ENCODE measurements around the gene TNRC6C. TPM values are rescaled to one million over a fixed set of nuclear protein-coding genes. Genes with fewer than 3 reads are reported as not detected.

The TNRC6C gene
- total RNA-seq, 1 donor from 2014 or later = 24.6 TPM

DNA sequence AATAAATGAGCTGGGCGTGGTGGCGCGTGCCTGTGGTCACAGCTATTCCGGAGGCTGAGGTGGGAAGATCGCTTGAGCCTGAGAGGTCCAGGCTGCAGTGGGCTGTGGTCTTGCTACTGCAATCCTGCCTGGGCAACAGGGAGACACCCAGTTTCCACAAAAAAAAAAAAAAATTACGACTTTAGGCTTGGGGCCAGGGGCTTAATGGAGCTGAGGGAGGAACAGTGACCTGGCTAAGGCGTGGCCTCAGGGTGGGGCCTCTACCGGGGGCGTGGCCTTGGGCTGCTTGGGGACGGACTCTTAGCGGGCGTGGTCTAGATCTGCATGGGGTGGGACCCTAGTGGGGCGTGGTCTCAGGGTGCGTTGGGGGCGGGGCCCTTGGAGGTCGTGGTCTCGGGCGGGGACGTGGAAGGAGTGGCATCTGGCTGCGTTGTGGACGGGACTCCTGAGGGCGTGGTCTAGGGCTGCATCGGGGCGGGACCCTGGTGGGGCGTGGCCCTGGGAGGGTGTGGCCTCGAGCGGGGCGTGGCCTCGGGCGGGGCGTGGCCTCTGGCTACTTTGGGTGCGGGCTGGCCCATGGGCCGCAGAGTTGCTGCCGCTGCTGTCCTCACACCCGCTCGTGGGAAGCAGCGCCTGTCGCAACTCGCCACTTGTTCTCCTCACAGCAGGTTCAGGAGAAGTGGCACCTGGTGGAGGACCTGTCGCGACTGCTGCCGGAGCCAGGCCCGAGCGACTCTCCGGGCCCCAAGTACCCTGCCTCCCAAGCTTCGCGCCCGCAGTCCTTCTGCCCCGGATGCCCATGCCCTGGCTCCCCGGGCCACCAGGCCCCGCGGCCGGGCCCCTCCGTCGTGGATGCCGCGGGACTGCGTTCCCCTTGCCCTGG, 181.9 kb downstream of the TNRC6C start:
- H3K27ac Mint-ChIP-seq = peak overlapping the region; percentile 80
- ChIA-PET POLR2A (interaction anchor here (0.6 to 48.2 kb wide), 12 partner anchors 1 to 681 kb away, joined by 3 to 2404 read pairs (median 4); partner anchors contain the start of genes AFMID, C17orf99, SYNGR2 and TK1), CTCF (interaction anchor here (1.0 to 2.7 kb wide), 5 partner anchors 9 to 36 kb away, joined by 4 to 14 read pairs (median 6); partner anchors contain the start of gene TMC8)
- peaks cover 90% of the 10 kb centered on the region for H3K4me1 Mint-ChIP-seq
- no peaks in the 10 kb centered on the region for H3K9me3 Mint-ChIP-seq
- peak overlapping the region; percentile 58 for H3K4me3 Mint-ChIP-seq
- intact Hi-C loops (cut with micrococcal nuclease) = loop anchor here (1.0 to 10.0 kb wide), 4 partner anchors 8 to 634 kb away; partner anchors contain the start of gene SYNGR2
- DNase-seq = peak; percentile 95
- no peaks in the 10 kb centered on the region for H3K27me3 Mint-ChIP-seq
- H3K36me3 Mint-ChIP-seq (ENCODE audit: low read depth) = peaks cover 39% of the 10 kb centered on the region
- TF ChIP-seq, protein P1, sequence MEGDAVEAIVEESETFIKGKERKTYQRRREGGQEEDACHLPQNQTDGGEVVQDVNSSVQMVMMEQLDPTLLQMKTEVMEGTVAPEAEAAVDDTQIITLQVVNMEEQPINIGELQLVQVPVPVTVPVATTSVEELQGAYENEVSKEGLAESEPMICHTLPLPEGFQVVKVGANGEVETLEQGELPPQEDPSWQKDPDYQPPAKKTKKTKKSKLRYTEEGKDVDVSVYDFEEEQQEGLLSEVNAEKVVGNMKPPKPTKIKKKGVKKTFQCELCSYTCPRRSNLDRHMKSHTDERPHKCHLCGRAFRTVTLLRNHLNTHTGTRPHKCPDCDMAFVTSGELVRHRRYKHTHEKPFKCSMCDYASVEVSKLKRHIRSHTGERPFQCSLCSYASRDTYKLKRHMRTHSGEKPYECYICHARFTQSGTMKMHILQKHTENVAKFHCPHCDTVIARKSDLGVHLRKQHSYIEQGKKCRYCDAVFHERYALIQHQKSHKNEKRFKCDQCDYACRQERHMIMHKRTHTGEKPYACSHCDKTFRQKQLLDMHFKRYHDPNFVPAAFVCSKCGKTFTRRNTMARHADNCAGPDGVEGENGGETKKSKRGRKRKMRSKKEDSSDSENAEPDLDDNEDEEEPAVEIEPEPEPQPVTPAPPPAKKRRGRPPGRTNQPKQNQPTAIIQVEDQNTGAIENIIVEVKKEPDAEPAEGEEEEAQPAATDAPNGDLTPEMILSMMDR (IDR thresholded peaks at IDR 0.05) = no peak
- peak; percentile 91 for ATAC-seq (ENCODE audit: low read depth)

- H3K36me3 Mint-ChIP-seq (ENCODE audit: low read depth) = peaks cover 28% of the 10 kb centered on the region
- ChIA-PET CTCF (interaction anchor here (1.0 to 2.7 kb wide), 4 partner anchors 10 to 110 kb away, joined by 3 to 14 read pairs (median 7); partner anchors contain the start of gene TMC8), POLR2A (interaction anchor here (0.6 to 48.2 kb wide), 10 partner anchors 0 to 1712 kb away, joined by 3 to 2404 read pairs (median 5); partner anchors contain the start of genes AFMID, C17orf99, SOCS3 and SYNGR2)
- TF ChIP-seq, protein P1 (IDR thresholded peaks at IDR 0.05) = no peak
- peak overlapping the region; percentile 83 for H3K27ac Mint-ChIP-seq
- DNase-seq = no peak
- H3K4me1 Mint-ChIP-seq = peaks cover 90% of the 10 kb centered on the region
- intact Hi-C loops (cut with micrococcal nuclease) = loop anchor here (10.0 kb wide), 1 partner anchor 633 kb away; no protein-coding TSS in a partner anchor
- H3K27me3 Mint-ChIP-seq = no peaks in the 10 kb centered on the region
- H3K4me3 Mint-ChIP-seq = peak overlapping the region; percentile 24
- no peaks in the 10 kb centered on the region for H3K9me3 Mint-ChIP-seq
- no peak for ATAC-seq (ENCODE audit: low read depth)
Observed at GRCh38 chr17:78141437-78142118, 183.1 kb downstream of the TNRC6C start.

DNA sequence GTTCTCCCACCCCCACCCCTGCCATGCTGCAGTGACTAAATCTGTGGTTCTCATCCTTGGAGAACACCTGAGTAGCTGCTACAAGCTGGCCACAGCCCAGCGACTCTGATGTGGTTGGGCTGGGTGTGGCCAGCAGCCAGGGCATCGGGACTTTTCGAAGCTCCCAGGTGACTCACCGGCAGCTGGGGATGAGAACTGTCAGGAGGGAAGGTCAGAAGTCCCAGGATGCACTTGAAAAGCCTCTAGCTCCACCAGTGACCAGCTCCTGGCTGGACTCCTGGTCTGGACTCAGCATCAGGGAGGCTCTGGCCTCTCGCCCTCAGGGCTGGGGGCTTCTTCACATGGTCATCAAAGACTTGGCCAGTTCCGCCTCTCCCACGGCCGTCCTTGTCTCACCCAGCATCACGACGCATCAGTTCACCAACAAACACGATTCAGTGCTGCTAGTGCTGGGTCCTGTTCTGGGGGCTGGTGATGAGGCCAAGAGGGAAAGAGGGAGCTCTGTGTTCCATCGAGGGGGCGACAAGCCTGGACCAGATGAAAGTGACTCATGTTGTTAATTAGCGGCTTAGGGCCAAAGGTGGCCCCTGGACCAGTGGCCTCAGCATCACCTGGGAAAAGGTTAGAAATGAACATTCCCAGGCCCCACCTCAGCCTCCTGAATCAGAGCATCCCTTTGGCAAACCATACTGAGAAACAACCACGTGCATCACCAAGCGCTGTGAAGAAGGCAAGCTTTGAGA, 183.8 kb downstream of the TNRC6C start:
- Mint-ChIP-seq H3K36me3 (ENCODE audit: low read depth) (peaks cover 22% of the 10 kb centered on the region), H3K4me3 (peak overlapping the region; percentile 24), H3K4me1 (peaks cover 90% of the 10 kb centered on the region), H3K27me3 (no peaks in the 10 kb centered on the region), H3K9me3 (no peaks in the 10 kb centered on the region), H3K27ac (peak overlapping the region; percentile 83)
- ChIA-PET CTCF (interaction anchor here (0.7 to 2.7 kb wide), 5 partner anchors 11 to 109 kb away, joined by 3 to 14 read pairs (median 4); partner anchors contain the start of gene TMC8), POLR2A (interaction anchor here (0.6 to 48.2 kb wide), 10 partner anchors 1 to 1713 kb away, joined by 3 to 2404 read pairs (median 5); partner anchors contain the start of genes AFMID, C17orf99, SOCS3 and SYNGR2)
- no peak for DNase-seq
- TF ChIP-seq, protein P1 (IDR thresholded peaks at IDR 0.05) = no peak
- ATAC-seq (ENCODE audit: low read depth) = no peak
- intact Hi-C loops (cut with micrococcal nuclease) = loop anchor here (10.0 kb wide), 1 partner anchor 633 kb away; no protein-coding TSS in a partner anchor

GRCh38 chr17:78143214-78144146, 185.0 kb downstream of the TNRC6C start:
- DNase-seq = no peak
- Mint-ChIP-seq H3K27me3 (no peaks in the 10 kb centered on the region), H3K36me3 (ENCODE audit: low read depth) (peaks cover 18% of the 10 kb centered on the region), H3K4me3 (no peak overlapping the region), H3K9me3 (no peaks in the 10 kb centered on the region), H3K27ac (peak overlapping the region; percentile 83), H3K4me1 (peaks cover 90% of the 10 kb centered on the region)
- POLR2A ChIA-PET = interaction anchor here (0.7 to 48.2 kb wide), 4 partner anchors 2 to 1654 kb away, joined by 4 to 2404 read pairs (median 1040); partner anchors contain the start of genes AFMID, C17orf99, SYNGR2 and TK1
- CTCF ChIA-PET = interaction anchor here (1.0 to 2.3 kb wide), 3 partner anchors 14 to 33 kb away, joined by 3 to 10 read pairs (median 3); partner anchors contain the start of gene TMC6
- ATAC-seq (ENCODE audit: low read depth) = no peak
- TF ChIP-seq, protein P1 (IDR thresholded peaks at IDR 0.05) = no peak
- intact Hi-C loops (cut with micrococcal nuclease) = loop anchor here (10.0 kb wide), 1 partner anchor 631 kb away; no protein-coding TSS in a partner anchor

Data from activated B cell treated with CpG ODN at 0.5 μM for 24 hours (primary cell).